Erythroblast (primary cell): Measurements from ENCODE around the gene CPN1.

ENCODE experiments used
- GATA1 ChIP-seq: IDR thresholded peaks from 2 replicates; pipeline ENCODE4 v1.6.1; 2011; ENCODE audit warnings: low read depth, mild to moderate bottlenecking, control low read depth, low read length, moderate library complexity
- POLR2A ChIP-seq: IDR thresholded peaks from 2 replicates; pipeline ENCODE4 v1.6.1; 2011; ENCODE audit warnings: mild to moderate bottlenecking, low read length

DNA sequence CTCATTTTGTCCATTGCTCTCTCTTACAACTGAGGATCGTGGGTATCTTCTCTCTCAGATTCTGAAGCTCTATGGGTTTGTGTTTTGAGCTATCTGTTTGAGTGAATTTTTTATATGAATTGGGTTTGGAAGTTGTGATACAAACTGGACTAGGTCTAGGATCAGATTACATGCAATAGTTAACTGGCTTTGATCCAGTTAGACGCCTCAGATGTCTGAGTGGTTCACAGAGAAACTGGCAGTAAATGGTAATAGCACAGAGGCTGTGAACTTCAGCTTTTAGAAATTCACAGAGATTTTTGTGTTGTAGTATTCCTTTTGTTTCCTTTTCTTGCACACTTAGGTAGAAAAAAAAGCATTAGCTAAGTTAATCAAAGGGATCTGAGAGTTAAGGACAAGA is 59.3 kb downstream of the CPN1 start:
- TF ChIP-seq POLR2A (no peak), GATA1 (no peak)
